Measurements from ENCODE around the gene PI16. TPM values are rescaled to one million over a fixed set of nuclear protein-coding genes. Genes with fewer than 3 reads are reported as not detected.

The PI16 gene
- total RNA-seq, 1 experiment from 2014 or later: not detected

DNA sequence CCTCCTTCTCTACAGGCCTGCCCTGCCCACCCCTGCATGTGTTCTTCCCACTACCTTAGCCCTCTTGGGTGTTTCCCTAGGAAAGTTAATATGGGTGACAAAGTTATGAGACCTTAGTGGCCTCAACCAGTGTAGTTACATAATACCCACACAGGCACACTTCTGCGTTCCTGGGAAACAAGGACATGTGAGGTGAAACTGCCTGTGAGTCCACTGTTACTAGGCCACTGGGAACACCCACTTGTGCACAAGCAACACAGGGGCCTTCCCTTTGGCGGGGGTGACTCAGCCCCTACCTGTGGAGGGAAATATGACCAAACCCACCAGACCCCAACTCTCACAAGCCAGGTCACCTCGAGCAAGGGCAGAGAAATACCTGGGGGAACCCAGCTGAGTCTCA lies 12.8 kb downstream of the PI16 start:
- no peak for DNase-seq (ENCODE audit: low read depth, low spot score)
- no peak overlapping the region for H3K4me3 ChIP-seq (ENCODE audit: low read depth in 2 of 2, low read length in 2 of 2)
- no peak overlapping the region for H3K27ac ChIP-seq (ENCODE audit: low read length)
- ChIA-PET POLR2A (no interaction called here), CTCF (no interaction called here)
- no TSS peak for BruUV-seq (replicated peaks)
- H3K9me3 ChIP-seq (ENCODE audit: control insufficient read depth, insufficient read depth, low read depth, low read length): no peaks in the 10 kb centered on the region
- intact Hi-C loops (cut with micrococcal nuclease; ENCODE audit: unreplicated experiment): no loop called here
- TF ChIP-seq, protein P1, sequence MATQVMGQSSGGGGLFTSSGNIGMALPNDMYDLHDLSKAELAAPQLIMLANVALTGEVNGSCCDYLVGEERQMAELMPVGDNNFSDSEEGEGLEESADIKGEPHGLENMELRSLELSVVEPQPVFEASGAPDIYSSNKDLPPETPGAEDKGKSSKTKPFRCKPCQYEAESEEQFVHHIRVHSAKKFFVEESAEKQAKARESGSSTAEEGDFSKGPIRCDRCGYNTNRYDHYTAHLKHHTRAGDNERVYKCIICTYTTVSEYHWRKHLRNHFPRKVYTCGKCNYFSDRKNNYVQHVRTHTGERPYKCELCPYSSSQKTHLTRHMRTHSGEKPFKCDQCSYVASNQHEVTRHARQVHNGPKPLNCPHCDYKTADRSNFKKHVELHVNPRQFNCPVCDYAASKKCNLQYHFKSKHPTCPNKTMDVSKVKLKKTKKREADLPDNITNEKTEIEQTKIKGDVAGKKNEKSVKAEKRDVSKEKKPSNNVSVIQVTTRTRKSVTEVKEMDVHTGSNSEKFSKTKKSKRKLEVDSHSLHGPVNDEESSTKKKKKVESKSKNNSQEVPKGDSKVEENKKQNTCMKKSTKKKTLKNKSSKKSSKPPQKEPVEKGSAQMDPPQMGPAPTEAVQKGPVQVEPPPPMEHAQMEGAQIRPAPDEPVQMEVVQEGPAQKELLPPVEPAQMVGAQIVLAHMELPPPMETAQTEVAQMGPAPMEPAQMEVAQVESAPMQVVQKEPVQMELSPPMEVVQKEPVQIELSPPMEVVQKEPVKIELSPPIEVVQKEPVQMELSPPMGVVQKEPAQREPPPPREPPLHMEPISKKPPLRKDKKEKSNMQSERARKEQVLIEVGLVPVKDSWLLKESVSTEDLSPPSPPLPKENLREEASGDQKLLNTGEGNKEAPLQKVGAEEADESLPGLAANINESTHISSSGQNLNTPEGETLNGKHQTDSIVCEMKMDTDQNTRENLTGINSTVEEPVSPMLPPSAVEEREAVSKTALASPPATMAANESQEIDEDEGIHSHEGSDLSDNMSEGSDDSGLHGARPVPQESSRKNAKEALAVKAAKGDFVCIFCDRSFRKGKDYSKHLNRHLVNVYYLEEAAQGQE (IDR thresholded peaks at IDR 0.05; ENCODE audit: insufficient read depth in 1 of 2, low read depth in 2 of 2, low read length in 1 of 2): no peak
- no peak for TF ChIP-seq TCF7L2 (IDR thresholded peaks at IDR 0.05; ENCODE audit: low read depth, low read length)
- H3K27me3 ChIP-seq (ENCODE audit: control insufficient read depth, insufficient read depth, low read length): no peaks in the 10 kb centered on the region
- ATAC-seq: no peak
- no peaks in the 10 kb centered on the region for H3K4me1 ChIP-seq (ENCODE audit: control insufficient read depth, insufficient read depth, low read length)
- H3K36me3 ChIP-seq (ENCODE audit: control insufficient read depth, insufficient read depth, low read length): peaks cover 11% of the 10 kb centered on the region
- in situ Hi-C loops (cut with HindIII; ENCODE audit: low pct_unique_long_range_greater_than_20kb, low sequenced_read_pairs): no loop called here

DNA sequence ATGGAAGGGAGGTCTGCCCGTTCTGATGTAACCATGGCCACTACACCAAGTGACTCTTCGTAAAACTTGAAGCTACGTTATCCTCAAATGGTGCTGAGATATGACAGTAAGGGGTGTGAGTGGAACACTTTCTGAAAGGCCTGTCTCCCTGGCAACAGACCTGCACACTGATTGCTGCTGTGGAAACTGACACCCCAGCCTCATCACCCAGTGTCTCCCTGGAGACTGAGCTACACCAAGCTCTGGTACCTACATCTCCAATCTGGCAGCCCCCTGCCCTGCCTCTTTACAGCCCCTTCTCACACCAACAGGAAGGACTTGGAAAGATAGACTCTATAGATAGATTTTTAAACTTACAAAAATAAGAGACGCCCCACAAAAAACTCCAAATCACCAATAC lies 13.2 kb downstream of the PI16 start:
- TF ChIP-seq, protein P2, sequence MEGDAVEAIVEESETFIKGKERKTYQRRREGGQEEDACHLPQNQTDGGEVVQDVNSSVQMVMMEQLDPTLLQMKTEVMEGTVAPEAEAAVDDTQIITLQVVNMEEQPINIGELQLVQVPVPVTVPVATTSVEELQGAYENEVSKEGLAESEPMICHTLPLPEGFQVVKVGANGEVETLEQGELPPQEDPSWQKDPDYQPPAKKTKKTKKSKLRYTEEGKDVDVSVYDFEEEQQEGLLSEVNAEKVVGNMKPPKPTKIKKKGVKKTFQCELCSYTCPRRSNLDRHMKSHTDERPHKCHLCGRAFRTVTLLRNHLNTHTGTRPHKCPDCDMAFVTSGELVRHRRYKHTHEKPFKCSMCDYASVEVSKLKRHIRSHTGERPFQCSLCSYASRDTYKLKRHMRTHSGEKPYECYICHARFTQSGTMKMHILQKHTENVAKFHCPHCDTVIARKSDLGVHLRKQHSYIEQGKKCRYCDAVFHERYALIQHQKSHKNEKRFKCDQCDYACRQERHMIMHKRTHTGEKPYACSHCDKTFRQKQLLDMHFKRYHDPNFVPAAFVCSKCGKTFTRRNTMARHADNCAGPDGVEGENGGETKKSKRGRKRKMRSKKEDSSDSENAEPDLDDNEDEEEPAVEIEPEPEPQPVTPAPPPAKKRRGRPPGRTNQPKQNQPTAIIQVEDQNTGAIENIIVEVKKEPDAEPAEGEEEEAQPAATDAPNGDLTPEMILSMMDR (IDR thresholded peaks at IDR 0.05): no peak
- TF ChIP-seq POLR2AphosphoS5 (IDR thresholded peaks at IDR 0.05; ENCODE audit: low read depth, low read length) (no peak), SIN3A (IDR thresholded peaks at IDR 0.05; ENCODE audit: borderline replicate concordance, insufficient read depth, low read depth, low read length) (no peak), TCF7L2 (IDR thresholded peaks at IDR 0.05; ENCODE audit: low read depth, low read length) (no peak)
- TF ChIP-seq, protein P1 (IDR thresholded peaks at IDR 0.05; ENCODE audit: insufficient read depth in 1 of 2, low read depth in 2 of 2, low read length in 1 of 2): no peak
- Histone ChIP-seq H3K27ac (ENCODE audit: low read length) (no peak overlapping the region), H3K9me3 (ENCODE audit: control insufficient read depth, insufficient read depth, low read depth, low read length) (no peaks in the 10 kb centered on the region), H3K4me3 (ENCODE audit: low read depth in 2 of 2, low read length in 2 of 2) (no peak overlapping the region), H3K4me1 (ENCODE audit: control insufficient read depth, insufficient read depth, low read length) (no peaks in the 10 kb centered on the region), H3K27me3 (ENCODE audit: control insufficient read depth, insufficient read depth, low read length) (no peaks in the 10 kb centered on the region), H3K36me3 (ENCODE audit: control insufficient read depth, insufficient read depth, low read length) (peaks cover 11% of the 10 kb centered on the region)
- ATAC-seq: no peak
- ChIA-PET POLR2A (no interaction called here), CTCF (no interaction called here)
- in situ Hi-C loops (cut with HindIII; ENCODE audit: low pct_unique_long_range_greater_than_20kb, low sequenced_read_pairs) (no loop called here), intact Hi-C loops (cut with micrococcal nuclease; ENCODE audit: unreplicated experiment) (no loop called here)
- no peak for DNase-seq (ENCODE audit: low read depth, low spot score)
- BruUV-seq (replicated peaks): no TSS peak

Measured in Panc1 (cell line).